ENCODE results near the gene CCR5AS.
"Not testable (repeated sequence)": the region's sequence is repeated elsewhere in the genome, so short reads cannot be mapped to it uniquely, and the experiment has no call there.

The CCR5AS gene

DNA sequence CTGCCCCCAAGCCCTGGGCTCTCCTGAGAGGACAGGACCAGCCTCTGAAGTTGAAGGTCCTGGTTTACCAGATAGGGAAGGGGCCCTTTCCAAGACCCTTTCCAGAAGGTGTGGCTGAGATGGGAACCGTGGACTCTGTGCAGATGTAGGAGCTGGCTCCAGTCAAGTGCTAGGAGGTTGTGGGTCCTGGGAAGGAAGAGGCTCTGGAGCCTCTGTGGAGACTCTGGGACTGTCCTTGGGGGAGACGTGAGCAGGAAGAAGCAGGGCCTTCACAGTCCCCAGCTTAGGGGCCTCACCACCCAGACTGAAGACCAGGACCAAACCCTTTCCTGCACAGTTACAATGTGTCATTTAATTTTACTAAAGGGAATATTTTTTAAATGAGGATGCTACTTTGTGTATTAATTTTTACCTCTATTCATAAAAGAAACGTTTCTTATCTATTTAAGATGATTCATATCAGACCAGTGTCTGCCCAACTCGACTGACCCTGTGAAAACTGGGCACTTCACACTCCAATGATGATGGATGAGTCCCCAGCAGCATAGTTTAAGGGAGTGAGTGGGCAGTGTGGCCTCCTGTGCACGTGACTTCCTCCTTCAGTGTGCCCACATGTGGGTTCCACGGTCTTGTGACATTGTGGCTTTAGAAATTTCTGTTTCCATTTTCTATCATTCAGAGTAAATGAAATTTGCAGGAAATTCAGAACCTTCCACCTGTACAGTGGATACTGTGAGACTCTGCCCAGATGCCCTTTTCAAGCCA, 10.9 kb downstream of the CCR5AS start:
- Histone ChIP-seq H3K4me3 (no peak overlapping the region), H3K36me3 (no peaks in the 10 kb centered on the region), H3K9me3 (no peaks in the 10 kb centered on the region), H3K27ac (no peak overlapping the region), H3K4me1 (replicated peaks) (no peaks in the 10 kb centered on the region), H3K27me3 (replicated peaks; ENCODE audit: insufficient read depth) (no peaks in the 10 kb centered on the region)
- TF ChIP-seq POLR2A (IDR thresholded peaks at IDR 0.05) (no peak), POLR2AphosphoS5 (IDR thresholded peaks at IDR 0.05) (no peak)
- TF ChIP-seq, protein P1, sequence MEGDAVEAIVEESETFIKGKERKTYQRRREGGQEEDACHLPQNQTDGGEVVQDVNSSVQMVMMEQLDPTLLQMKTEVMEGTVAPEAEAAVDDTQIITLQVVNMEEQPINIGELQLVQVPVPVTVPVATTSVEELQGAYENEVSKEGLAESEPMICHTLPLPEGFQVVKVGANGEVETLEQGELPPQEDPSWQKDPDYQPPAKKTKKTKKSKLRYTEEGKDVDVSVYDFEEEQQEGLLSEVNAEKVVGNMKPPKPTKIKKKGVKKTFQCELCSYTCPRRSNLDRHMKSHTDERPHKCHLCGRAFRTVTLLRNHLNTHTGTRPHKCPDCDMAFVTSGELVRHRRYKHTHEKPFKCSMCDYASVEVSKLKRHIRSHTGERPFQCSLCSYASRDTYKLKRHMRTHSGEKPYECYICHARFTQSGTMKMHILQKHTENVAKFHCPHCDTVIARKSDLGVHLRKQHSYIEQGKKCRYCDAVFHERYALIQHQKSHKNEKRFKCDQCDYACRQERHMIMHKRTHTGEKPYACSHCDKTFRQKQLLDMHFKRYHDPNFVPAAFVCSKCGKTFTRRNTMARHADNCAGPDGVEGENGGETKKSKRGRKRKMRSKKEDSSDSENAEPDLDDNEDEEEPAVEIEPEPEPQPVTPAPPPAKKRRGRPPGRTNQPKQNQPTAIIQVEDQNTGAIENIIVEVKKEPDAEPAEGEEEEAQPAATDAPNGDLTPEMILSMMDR (IDR thresholded peaks at IDR 0.05), result no peak
- intact Hi-C loops (cut with DNase I), result no loop called here
- DNase-seq (ENCODE audit: low spot score), result no peak
- WGBS, result 80% methylated on average over 6 of the region's 6 CpGs

DNA sequence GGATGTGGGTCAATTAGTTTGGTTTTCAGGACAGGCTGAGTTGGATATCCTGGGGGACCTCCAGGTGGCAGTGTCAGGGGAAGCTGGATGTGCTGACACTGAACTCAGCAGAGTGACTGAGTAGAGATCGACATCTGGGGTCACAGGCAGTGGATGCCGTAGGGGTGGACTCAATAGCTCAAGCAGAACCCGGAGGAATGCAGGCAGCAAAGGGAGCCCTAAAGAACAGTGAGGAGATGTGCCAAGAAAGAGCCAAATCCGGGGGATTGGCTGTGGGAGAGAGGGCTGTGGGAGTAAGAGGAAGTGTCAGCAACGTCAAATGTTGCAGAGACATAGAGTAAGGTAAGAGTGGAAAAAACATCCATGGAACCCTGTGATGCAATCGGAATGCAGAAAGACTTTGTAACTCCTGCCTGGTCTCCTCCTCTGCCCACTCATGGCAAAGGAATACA, 11.6 kb downstream of the CCR5AS start:
- Histone ChIP-seq H3K27me3 (replicated peaks; ENCODE audit: insufficient read depth) (no peaks in the 10 kb centered on the region), H3K4me1 (replicated peaks) (no peaks in the 10 kb centered on the region), H3K9me3 (no peaks in the 10 kb centered on the region), H3K4me3 (no peak overlapping the region), H3K36me3 (no peaks in the 10 kb centered on the region), H3K27ac (no peak overlapping the region)
- 82% methylated on average over 6 of the region's 6 CpGs for WGBS
- TF ChIP-seq POLR2A (IDR thresholded peaks at IDR 0.05) (no peak), POLR2AphosphoS5 (IDR thresholded peaks at IDR 0.05) (no peak)
- TF ChIP-seq, protein P1 (IDR thresholded peaks at IDR 0.05), result no peak
- no peak for DNase-seq (ENCODE audit: low spot score)
- intact Hi-C loops (cut with DNase I), result no loop called here

DNA sequence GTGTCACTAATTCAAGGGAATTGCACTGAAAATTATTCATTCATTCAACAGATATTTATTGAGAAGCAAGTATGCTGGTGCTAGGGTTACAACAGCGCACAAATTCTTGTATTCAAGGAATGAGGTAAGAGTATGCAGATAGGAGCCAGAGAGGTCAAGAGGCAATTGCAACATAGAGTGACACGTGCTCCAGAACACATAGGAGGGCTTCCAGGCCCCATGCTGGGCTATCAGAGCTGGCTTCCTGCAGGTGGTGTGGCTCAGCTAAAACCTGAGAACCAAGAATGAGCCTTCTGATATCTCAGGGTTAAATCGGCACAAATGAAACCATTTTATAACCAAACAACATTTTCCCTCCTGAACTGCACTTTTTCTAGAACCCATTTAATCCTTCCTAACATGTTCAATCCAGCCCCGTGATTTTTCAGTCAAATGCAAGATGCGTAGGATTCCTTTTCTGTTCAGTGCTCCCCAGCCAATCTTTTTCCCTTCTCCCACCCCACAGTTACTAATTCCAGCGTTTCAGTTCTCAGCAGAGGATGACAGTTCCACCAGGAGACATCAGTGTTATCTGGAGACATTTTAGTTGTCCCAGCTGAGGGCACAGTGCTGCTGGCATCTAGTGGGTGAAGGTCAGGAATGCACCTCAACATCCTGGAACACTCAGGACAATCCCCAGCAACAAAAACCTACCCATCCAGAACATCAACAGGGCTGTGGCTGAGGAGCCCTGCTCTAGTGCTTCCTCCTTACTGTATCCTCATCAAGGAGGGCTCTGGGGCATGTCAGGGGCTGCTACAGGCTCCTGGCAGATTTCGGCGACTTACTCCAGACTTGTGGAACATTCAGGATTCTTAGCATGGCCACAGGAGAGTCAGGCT, 13.1 kb downstream of the CCR5AS start:
- Histone ChIP-seq H3K9me3 (no peaks in the 10 kb centered on the region), H3K4me1 (replicated peaks) (no peaks in the 10 kb centered on the region), H3K4me3 (no peak overlapping the region), H3K27ac (no peak overlapping the region), H3K27me3 (replicated peaks; ENCODE audit: insufficient read depth) (no peaks in the 10 kb centered on the region), H3K36me3 (no peaks in the 10 kb centered on the region)
- 80% methylated on average over 8 of the region's 8 CpGs for WGBS
- intact Hi-C loops (cut with DNase I), result no loop called here
- no peak for DNase-seq (ENCODE audit: low spot score)
- TF ChIP-seq, protein P1 (IDR thresholded peaks at IDR 0.05), result no peak
- TF ChIP-seq POLR2AphosphoS5 (IDR thresholded peaks at IDR 0.05), result no peak
- TF ChIP-seq POLR2A (IDR thresholded peaks at IDR 0.05), result no peak

DNA sequence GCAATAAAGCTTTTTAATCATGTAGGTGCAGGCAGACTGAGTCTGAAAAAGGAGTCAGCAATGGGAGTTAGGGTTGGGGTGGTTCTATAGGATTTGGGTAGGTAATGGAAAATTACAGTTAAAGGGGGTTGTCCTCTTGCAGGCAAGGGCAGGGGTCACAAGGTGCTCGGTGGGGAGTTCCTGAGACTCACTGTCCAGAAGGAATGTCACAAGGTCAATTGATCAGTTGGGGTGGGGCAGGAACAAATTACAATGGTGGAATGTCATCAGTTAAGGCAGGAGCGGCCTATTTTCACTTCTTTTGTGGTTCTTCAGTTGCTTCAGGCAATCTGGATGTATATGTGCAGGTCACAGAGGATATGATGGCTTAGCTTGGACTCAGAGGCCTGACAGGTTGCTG, 13.9 kb downstream of the CCR5AS start:
- no peaks in the 10 kb centered on the region for H3K27me3 ChIP-seq (replicated peaks; ENCODE audit: insufficient read depth)
- H3K27ac ChIP-seq, result no peak overlapping the region
- no peak overlapping the region for H3K4me3 ChIP-seq
- TF ChIP-seq POLR2AphosphoS5 (IDR thresholded peaks at IDR 0.05) (no peak), POLR2A (IDR thresholded peaks at IDR 0.05) (no peak)
- TF ChIP-seq, protein P1 (IDR thresholded peaks at IDR 0.05), result no peak
- 83% methylated on average over 2 of the region's 2 CpGs for WGBS
- H3K36me3 ChIP-seq, result no peaks in the 10 kb centered on the region
- intact Hi-C loops (cut with DNase I), result no loop called here
- no peaks in the 10 kb centered on the region for H3K9me3 ChIP-seq
- H3K4me1 ChIP-seq (replicated peaks), result no peaks in the 10 kb centered on the region
- DNase-seq (ENCODE audit: low spot score), result no peak

DNA sequence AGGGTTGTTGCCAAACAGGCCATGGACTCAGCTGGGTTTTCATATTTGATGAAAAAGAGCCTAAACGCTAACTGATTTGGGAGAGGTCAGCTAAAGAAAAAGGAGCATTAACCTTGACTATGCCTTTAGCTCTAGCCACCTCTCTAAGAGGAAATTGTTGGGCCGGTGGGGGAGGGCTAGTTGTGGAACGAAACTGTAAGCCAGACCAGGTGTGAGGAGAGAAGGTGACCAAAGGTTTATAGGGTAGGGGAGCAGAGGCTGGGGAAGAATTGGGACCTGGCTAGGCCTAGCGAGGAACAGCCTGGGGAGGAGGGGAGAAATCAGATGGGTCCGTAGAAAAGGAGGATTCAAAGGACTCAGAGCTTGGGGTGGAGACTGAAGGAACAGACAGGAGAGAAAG, 15.3 kb downstream of the CCR5AS start:
- H3K9me3 ChIP-seq; intact Hi-C loops (cut with DNase I); H3K4me3 ChIP-seq; H3K4me1 ChIP-seq (replicated peaks); H3K27ac ChIP-seq; DNase-seq (ENCODE audit: low spot score); H3K36me3 ChIP-seq; H3K27me3 ChIP-seq (replicated peaks; ENCODE audit: insufficient read depth): not testable (repeated sequence)
- WGBS, result 89% methylated on average over 5 of the region's 5 CpGs

All from prostate gland (tissue), 2 donors.